ENCODE data around the gene UNC5A.

UNC5A gene

GRCh38 chr5:176892663-176893062, 82.3 kb downstream of the UNC5A start:
- Histone ChIP-seq H3K4me3 (ENCODE audit: low read depth, low read length) (no peak overlapping the region), H3K9me3 (ENCODE audit: control insufficient read depth, insufficient read depth, low read depth, low read length) (no peaks in the 10 kb centered on the region), H3K9ac (ENCODE audit: low read length) (no peak overlapping the region), H3K36me3 (ENCODE audit: control insufficient read depth, insufficient read depth, low read length) (no peaks in the 10 kb centered on the region), H3K27ac (ENCODE audit: low read depth, low read length) (no peak overlapping the region), H3K4me1 (ENCODE audit: control insufficient read depth, insufficient read depth, low read length) (no peaks in the 10 kb centered on the region), H3K27me3 (ENCODE audit: control insufficient read depth, insufficient read depth, low read length) (no peaks in the 10 kb centered on the region)

DNA sequence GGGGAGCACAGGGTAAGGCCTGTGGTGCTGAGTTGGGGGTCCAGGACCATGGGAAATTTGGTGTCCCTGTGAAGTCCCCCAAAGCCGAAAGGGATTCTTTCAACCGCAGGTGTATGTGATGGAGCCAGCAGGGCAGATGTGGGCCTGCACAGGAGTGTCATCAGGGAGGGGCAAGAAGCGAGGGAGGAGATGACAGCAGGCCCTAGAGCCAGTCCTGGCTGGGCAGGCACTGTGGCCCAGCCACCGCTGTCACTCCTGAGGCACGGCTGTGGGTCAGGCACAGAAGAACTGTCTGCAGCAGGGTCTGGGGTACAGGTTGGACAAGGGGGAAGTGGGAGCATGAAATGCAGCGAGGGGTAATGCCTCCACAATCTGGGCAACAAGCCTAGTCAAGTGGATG, 83.9 kb downstream of the UNC5A start:
- Histone ChIP-seq H3K27me3 (ENCODE audit: control insufficient read depth, insufficient read depth, low read length) (no peaks in the 10 kb centered on the region), H3K4me3 (ENCODE audit: low read depth, low read length) (no peak overlapping the region), H3K4me1 (ENCODE audit: control insufficient read depth, insufficient read depth, low read length) (no peaks in the 10 kb centered on the region), H3K9me3 (ENCODE audit: control insufficient read depth, insufficient read depth, low read depth, low read length) (no peaks in the 10 kb centered on the region), H3K36me3 (ENCODE audit: control insufficient read depth, insufficient read depth, low read length) (no peaks in the 10 kb centered on the region), H3K9ac (ENCODE audit: low read length) (no peak overlapping the region), H3K27ac (ENCODE audit: low read depth, low read length) (no peak overlapping the region)

- no peaks in the 10 kb centered on the region for H3K9me3 ChIP-seq (ENCODE audit: control insufficient read depth, insufficient read depth, low read depth, low read length)
- H3K4me3 ChIP-seq (ENCODE audit: low read depth, low read length): no peak overlapping the region
- H3K27ac ChIP-seq (ENCODE audit: low read depth, low read length): no peak overlapping the region
- H3K27me3 ChIP-seq (ENCODE audit: control insufficient read depth, insufficient read depth, low read length): no peaks in the 10 kb centered on the region
- H3K9ac ChIP-seq (ENCODE audit: low read length): no peak overlapping the region
- no peaks in the 10 kb centered on the region; the same call in 1 of the 2 replicates for H3K4me1 ChIP-seq (ENCODE audit: control insufficient read depth, insufficient read depth, low read length)
- 0 out of 2 replicates have a peak, but pooled peaks cover 3% of the 10 kb centered on the region for H3K36me3 ChIP-seq (ENCODE audit: control insufficient read depth, insufficient read depth, low read length)
These were observed 85.5 kb downstream of the UNC5A start for GRCh38 chr5:176895831-176896230.

DNA sequence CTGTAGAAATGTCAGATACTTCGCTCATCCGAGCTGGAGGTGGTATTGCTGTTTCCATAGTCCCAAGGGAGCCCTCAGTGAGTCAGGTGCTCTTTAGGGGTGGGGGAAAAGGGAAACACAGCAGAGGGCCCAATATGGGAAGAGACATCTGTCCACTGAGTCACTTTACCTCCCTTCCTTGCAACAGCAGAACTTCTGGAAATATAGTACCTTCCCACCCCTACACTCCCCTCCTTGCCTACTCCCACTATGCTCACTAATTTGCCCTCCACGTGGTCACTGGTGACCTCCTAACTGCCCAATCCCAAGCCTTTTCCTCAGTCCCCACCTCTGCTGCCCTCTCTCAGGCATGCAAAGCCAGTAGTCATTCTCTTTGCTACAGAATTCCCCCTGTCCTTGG, 86.9 kb downstream of the UNC5A start:
- no peak overlapping the region for H3K27ac ChIP-seq (ENCODE audit: low read depth, low read length)
- H3K4me3 ChIP-seq (ENCODE audit: low read depth, low read length): no peak overlapping the region
- no peaks in the 10 kb centered on the region for H3K9me3 ChIP-seq (ENCODE audit: control insufficient read depth, insufficient read depth, low read depth, low read length)
- H3K4me1 ChIP-seq (ENCODE audit: control insufficient read depth, insufficient read depth, low read length): no peaks in the 10 kb centered on the region; the same call in 1 of the 2 replicates
- H3K36me3 ChIP-seq (ENCODE audit: control insufficient read depth, insufficient read depth, low read length): peaks cover 13% of the 10 kb centered on the region
- H3K9ac ChIP-seq (ENCODE audit: low read length): no peak overlapping the region
- no peaks in the 10 kb centered on the region for H3K27me3 ChIP-seq (ENCODE audit: control insufficient read depth, insufficient read depth, low read length)

GRCh38 chr5:176899296-176899891, 89.0 kb downstream of the UNC5A start, which contains the start of gene HK3:
Gene HK3, minus strand, starts transcription at chr5:176899346. Its CDS starts 3,187 bp downstream, at chr5:176896159.
- H3K27me3 ChIP-seq (ENCODE audit: control insufficient read depth, insufficient read depth, low read length): no peaks in the 10 kb centered on the region
- peaks cover 33% of the 10 kb centered on the region for H3K36me3 ChIP-seq (ENCODE audit: control insufficient read depth, insufficient read depth, low read length)
- no peak within 1 kb of the TSS for H3K4me3 ChIP-seq (ENCODE audit: low read depth, low read length)
- no peaks in the 10 kb centered on the region; the same call in 1 of the 2 replicates for H3K4me1 ChIP-seq (ENCODE audit: control insufficient read depth, insufficient read depth, low read length)
- no peak within 1 kb of the TSS for H3K9ac ChIP-seq (ENCODE audit: low read length)
- H3K27ac ChIP-seq (ENCODE audit: low read depth, low read length): no peak within 1 kb of the TSS
- no peaks in the 10 kb centered on the region for H3K9me3 ChIP-seq (ENCODE audit: control insufficient read depth, insufficient read depth, low read depth, low read length)

DNA sequence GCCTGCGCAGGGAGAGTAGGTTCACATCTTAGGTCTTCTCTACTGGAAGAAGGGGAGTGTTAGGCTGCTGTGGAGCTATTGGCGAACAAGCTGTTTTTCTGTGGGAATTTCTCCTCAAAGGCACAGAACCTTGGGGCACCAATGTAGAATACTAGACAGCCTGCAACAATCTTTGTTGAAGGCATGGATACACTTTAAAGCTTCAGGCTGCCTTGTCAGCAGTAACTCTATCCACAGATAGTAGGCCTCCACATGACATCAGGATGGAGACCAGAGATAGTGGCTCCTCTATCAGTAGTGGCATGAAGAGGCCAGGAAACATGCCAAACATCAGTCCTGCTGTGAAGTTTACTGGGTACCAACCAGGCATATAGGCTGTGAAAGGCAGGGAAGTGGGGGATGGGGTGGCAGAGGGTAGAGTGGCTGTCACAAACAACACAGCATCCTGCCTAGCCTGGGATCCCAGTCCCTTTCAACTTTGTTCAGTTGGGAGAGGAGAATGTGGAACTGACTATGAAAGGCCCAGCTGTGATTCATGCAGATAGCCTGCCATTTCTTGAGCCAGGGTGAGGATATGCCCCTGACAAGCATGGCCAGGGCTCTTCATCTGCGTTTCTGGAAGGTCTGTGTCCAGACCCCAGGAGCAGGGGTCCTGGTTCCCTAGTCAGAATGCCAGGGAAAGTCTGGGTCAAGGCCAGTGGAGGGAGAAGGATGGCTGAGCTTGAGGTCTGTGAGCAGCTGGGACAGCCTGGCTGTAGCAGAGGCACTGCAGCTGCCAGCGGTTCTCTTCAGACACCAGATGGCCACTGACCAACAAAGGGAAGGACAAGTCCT, 89.8 kb downstream of the UNC5A start:
- Histone ChIP-seq H3K4me1 (ENCODE audit: control insufficient read depth, insufficient read depth, low read length) (no peaks in the 10 kb centered on the region; the same call in 1 of the 2 replicates), H3K9me3 (ENCODE audit: control insufficient read depth, insufficient read depth, low read depth, low read length) (no peaks in the 10 kb centered on the region), H3K27me3 (ENCODE audit: control insufficient read depth, insufficient read depth, low read length) (no peaks in the 10 kb centered on the region), H3K9ac (ENCODE audit: low read length) (no peak overlapping the region), H3K27ac (ENCODE audit: low read depth, low read length) (no peak overlapping the region), H3K36me3 (ENCODE audit: control insufficient read depth, insufficient read depth, low read length) (peaks cover 41% of the 10 kb centered on the region), H3K4me3 (ENCODE audit: low read depth, low read length) (no peak overlapping the region)

- Histone ChIP-seq H3K36me3 (ENCODE audit: control insufficient read depth, insufficient read depth, low read length) (peaks cover 47% of the 10 kb centered on the region), H3K27ac (ENCODE audit: low read depth, low read length) (no peak overlapping the region)
These were observed 90.4 kb downstream of the UNC5A start for GRCh38 chr5:176900780-176901204.

DNA sequence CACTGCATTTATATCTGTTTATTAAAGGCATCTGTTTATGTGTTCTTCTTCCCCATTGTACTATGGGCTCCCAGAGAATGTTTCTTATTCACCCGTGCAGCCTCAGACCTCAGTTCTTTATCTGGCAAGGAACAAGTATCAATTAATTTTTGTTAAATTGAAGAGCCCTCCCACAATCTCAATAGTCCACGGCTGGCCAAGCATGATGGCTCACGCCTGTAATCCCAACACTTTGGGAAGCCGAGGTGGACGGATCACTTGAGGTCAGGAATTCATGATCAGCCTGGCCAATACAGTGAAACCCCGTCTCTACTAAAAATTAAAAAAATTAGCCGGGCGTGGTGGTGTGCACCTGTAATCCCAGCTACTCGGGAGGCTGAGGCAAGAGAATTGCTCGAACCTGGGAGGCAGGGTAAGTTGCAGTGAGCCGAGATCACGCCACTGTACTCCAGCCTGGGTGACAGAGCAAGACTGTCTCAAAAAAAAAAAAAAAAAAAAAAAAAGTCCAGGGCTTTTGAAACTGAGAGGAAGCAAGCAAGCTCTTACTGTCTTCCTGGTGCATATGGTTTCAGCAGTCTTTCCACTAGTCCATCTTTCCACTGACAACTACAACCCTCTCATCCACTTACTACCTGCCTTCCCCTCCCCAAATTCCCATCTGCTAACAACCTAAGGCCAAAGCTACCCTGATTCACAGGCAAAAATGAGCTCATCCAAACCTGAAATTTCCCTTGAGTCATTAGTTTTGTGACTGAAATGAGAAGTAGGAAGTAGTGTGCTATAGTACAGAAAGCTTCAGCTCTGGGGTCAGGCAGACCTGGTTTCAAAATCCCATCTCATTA, 91.1 kb downstream of the UNC5A start:
- no peaks in the 10 kb centered on the region for H3K9me3 ChIP-seq (ENCODE audit: control insufficient read depth, insufficient read depth, low read depth, low read length)
- H3K36me3 ChIP-seq (ENCODE audit: control insufficient read depth, insufficient read depth, low read length): peaks cover 54% of the 10 kb centered on the region
- no peak overlapping the region for H3K27ac ChIP-seq (ENCODE audit: low read depth, low read length)
- no peaks in the 10 kb centered on the region for H3K27me3 ChIP-seq (ENCODE audit: control insufficient read depth, insufficient read depth, low read length)
- H3K4me3 ChIP-seq (ENCODE audit: low read depth, low read length): no peak overlapping the region
- H3K9ac ChIP-seq (ENCODE audit: low read length): no peak overlapping the region
- H3K4me1 ChIP-seq (ENCODE audit: control insufficient read depth, insufficient read depth, low read length): no peaks in the 10 kb centered on the region; the same call in 1 of the 2 replicates

More at GRCh38 chr5:176900780-176901204, 90.4 kb downstream of the UNC5A start:
- no peaks in the 10 kb centered on the region for H3K9me3 ChIP-seq (ENCODE audit: control insufficient read depth, insufficient read depth, low read depth, low read length)
- no peaks in the 10 kb centered on the region; the same call in 1 of the 2 replicates for H3K4me1 ChIP-seq (ENCODE audit: control insufficient read depth, insufficient read depth, low read length)
- no peaks in the 10 kb centered on the region for H3K27me3 ChIP-seq (ENCODE audit: control insufficient read depth, insufficient read depth, low read length)
- H3K4me3 ChIP-seq (ENCODE audit: low read depth, low read length): no peak overlapping the region
- no peak overlapping the region for H3K9ac ChIP-seq (ENCODE audit: low read length)

DNA sequence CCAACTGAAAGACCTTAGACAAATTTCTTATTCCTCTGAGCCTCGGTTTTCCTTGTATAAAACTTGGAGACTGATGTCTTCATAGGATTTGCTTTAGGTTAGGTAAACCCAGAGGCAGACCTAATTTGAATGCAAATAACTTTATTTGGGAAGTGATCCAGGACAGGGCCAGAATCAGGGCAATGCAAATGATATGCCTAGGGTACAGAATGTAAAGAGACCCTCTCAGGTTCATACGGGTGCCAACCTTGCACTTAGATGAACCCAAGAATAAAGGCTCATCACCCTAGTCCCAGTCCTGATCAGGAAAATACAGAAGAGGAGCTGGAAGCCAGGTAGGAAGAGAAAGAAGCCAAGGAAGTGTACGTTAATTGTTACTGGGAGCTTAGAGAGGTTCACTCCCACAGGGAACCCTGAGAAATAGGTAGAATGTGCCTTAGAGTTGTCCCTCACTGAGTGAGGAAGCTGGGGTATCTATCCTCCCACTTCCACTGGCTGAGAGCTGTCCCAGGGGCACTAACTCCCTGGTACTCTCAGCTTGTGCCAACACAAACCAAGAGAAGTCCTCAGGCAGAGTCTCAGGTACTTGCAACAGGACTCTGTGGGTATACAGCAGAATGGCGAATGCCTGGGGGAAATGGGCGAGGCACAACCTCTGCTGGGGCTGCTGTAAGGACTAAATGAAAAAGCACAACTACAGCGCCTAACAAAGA, 91.9 kb downstream of the UNC5A start:
- Histone ChIP-seq H3K4me1 (ENCODE audit: control insufficient read depth, insufficient read depth, low read length) (no peaks in the 10 kb centered on the region; the same call in 1 of the 2 replicates), H3K9me3 (ENCODE audit: control insufficient read depth, insufficient read depth, low read depth, low read length) (no peaks in the 10 kb centered on the region), H3K9ac (ENCODE audit: low read length) (no peak overlapping the region), H3K4me3 (ENCODE audit: low read depth, low read length) (no peak overlapping the region), H3K36me3 (ENCODE audit: control insufficient read depth, insufficient read depth, low read length) (peaks cover 62% of the 10 kb centered on the region), H3K27ac (ENCODE audit: low read depth, low read length) (no peak overlapping the region), H3K27me3 (ENCODE audit: control insufficient read depth, insufficient read depth, low read length) (no peaks in the 10 kb centered on the region)

DNA sequence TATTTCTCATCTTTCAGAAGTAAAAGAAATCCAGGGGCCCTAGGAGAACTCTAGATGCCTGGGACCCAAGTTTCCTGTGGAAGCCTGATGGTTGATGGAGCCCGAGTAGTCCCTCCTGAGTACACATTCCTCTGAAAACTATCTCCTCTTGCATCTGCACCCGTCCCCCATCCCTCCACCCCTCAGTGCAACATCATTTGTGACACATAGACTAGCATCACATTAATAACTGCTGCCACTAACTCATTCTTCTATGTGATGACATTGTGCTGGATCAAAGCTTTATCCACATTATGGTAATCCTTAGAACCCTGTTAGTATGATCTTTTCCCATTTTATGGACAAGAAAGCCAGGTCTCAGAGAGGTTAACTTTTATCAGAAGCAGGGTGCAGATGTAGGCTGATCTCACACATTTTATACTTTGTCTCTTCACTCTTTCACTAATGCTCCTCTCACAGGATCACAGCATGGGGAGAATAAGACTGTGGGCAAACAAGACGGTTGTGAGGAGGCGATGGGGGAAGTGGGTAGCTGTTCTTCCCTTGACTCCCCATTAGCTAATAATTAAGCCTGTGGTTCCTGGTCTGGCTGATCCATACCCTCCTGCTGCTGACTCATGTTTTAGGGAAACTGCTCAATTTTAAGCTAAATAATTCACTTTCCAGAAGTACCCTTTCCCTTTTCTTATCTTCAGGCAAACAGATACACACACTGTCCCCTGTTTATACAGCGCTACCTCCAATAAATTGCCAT, 92.7 kb downstream of the UNC5A start:
- H3K9me3 ChIP-seq (ENCODE audit: control insufficient read depth, insufficient read depth, low read depth, low read length): no peaks in the 10 kb centered on the region
- peaks cover 70% of the 10 kb centered on the region for H3K36me3 ChIP-seq (ENCODE audit: control insufficient read depth, insufficient read depth, low read length)
- no peak overlapping the region for H3K9ac ChIP-seq (ENCODE audit: low read length)
- H3K27ac ChIP-seq (ENCODE audit: low read depth, low read length): no peak overlapping the region
- H3K4me3 ChIP-seq (ENCODE audit: low read depth, low read length): no peak overlapping the region
- no peaks in the 10 kb centered on the region; the same call in 1 of the 2 replicates for H3K4me1 ChIP-seq (ENCODE audit: control insufficient read depth, insufficient read depth, low read length)
- H3K27me3 ChIP-seq (ENCODE audit: control insufficient read depth, insufficient read depth, low read length): no peaks in the 10 kb centered on the region
